ENCODE data around the gene MEF2C. TPM values are rescaled to one million over a fixed set of nuclear protein-coding genes. Genes with fewer than 3 reads are reported as not detected.

MEF2C gene
- total RNA-seq, 1 donor from 2014 or later: 4.5 TPM

- ATAC-seq: no peak
These were observed 134.3 kb downstream of the MEF2C start for GRCh38 chr5:88748666-88749065.

- ATAC-seq: no peak
These were observed 136.5 kb downstream of the MEF2C start for GRCh38 chr5:88746438-88746882.

GRCh38 chr5:88745093-88745696 lies 137.8 kb downstream of the MEF2C start:
- ATAC-seq: no peak

GRCh38 chr5:88743231-88743834 lies 139.7 kb downstream of the MEF2C start:
- ATAC-seq: no peak

GRCh38 chr5:88741964-88742363 lies 141.0 kb downstream of the MEF2C start:
- no peak for ATAC-seq

GRCh38 chr5:88740604-88741185 lies 142.3 kb downstream of the MEF2C start:
- no peak for ATAC-seq

GRCh38 chr5:88736494-88736893 lies 146.5 kb downstream of the MEF2C start:
- peak; percentile 20 for ATAC-seq

GRCh38 chr5:88734983-88735382 lies 148.0 kb downstream of the MEF2C start:
- ATAC-seq: no peak

- ATAC-seq: peak; percentile 54
These were observed 148.8 kb downstream of the MEF2C start for GRCh38 chr5:88734191-88734640.

GRCh38 chr5:88732862-88733261 lies 150.1 kb downstream of the MEF2C start:
- no peak for ATAC-seq

GRCh38 chr5:88732181-88732633 lies 150.8 kb downstream of the MEF2C start:
- ATAC-seq: no peak

- no peak for ATAC-seq
These were observed 153.2 kb downstream of the MEF2C start for GRCh38 chr5:88729829-88730182.

- ATAC-seq: peak; percentile 79
These were observed 153.7 kb downstream of the MEF2C start for GRCh38 chr5:88729084-88729828.

GRCh38 chr5:88727705-88728313 lies 155.2 kb downstream of the MEF2C start:
- ATAC-seq: no peak

- no peak for ATAC-seq
These were observed 157.5 kb downstream of the MEF2C start for GRCh38 chr5:88725454-88725853.

GRCh38 chr5:88724201-88724600 lies 158.8 kb downstream of the MEF2C start:
- ATAC-seq: no peak

GRCh38 chr5:88722546-88723073 lies 160.4 kb downstream of the MEF2C start:
- ATAC-seq: no peak

- ATAC-seq: no peak
These were observed 163.6 kb downstream of the MEF2C start for GRCh38 chr5:88719434-88719833.

- no peak for ATAC-seq
These were observed 164.2 kb downstream of the MEF2C start for GRCh38 chr5:88718736-88719135.

- no peak for ATAC-seq
These were observed 166.9 kb downstream of the MEF2C start for GRCh38 chr5:88716101-88716500.

GRCh38 chr5:88715503-88715902 lies 167.5 kb downstream of the MEF2C start:
- no peak for ATAC-seq

- no peak for ATAC-seq
These were observed 169.2 kb downstream of the MEF2C start for GRCh38 chr5:88713818-88714217.

Data from esophagus mucosa (tissue), 1 donor.